GM18520 (cell line): ENCODE data around the gene SUPT6H.
"Not testable (repeated sequence)": the region's sequence is repeated elsewhere in the genome, so short reads cannot be mapped to it uniquely, and the experiment has no call there.

Source experiments
- ATAC-seq: cut with Tn5 transposase; IDR thresholded peaks from one replicate; pipeline ENCODE4 v1.9.1; 2021; ENCODE audit not compliant: unreplicated experiment

SUPT6H gene

DNA sequence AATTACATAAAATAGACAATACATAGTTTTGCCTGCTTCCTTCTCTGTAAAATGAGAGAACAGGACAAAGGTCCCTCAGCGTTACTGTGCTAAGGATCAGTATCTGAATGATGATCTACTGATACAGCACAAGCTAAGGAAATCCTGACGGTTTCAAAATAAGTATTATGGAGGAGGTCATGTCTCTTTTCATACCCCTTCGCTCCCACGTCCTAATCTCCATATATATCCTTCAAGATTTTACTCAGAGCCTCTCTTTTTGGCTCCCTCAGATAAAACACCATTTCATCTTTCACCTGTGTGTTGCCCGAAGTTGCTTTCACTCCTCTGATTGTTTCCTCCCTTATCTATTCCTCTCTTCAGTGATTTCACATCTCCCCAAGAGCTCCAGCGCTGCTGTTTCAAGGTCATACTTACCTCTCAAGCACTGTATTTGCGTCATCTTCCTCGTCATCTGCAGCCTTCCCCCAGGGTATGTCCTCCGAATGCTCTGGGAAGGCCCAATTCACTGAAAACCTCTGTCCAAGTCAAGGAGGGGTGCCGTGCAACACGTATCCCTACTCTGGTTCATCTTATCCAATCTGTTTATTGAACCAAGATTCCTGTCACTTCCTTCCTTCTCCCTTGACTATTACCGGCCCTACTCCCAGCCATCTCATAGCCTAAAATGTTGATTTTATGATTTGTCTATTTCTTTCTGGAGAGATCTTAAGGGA is 15.8 kb upstream of the SUPT6H start:
- ATAC-seq = no peak

DNA sequence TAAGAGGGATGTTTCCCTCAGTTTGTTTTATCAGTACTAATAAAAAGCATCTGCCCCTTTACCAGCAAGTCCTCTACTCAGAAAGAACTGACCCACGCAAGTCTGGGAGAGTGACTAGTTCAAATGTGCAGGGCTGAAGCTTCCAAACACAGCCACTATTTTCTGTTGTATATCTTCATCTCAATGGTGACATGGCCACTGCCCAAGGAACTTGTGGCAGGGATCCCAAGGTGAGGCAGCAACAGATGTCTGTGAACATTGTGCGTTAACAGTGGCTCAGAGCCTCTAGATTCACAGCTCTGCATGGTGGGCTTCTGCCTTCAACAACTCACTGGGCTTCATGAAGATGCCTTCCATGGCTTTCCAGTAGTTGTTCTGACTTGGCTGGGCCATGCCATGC is 13.3 kb upstream of the SUPT6H start:
- no peak for ATAC-seq

- ATAC-seq = no peak
Measured at GRCh38 chr17:28655160-28655559, 6.8 kb upstream of the SUPT6H start.

DNA sequence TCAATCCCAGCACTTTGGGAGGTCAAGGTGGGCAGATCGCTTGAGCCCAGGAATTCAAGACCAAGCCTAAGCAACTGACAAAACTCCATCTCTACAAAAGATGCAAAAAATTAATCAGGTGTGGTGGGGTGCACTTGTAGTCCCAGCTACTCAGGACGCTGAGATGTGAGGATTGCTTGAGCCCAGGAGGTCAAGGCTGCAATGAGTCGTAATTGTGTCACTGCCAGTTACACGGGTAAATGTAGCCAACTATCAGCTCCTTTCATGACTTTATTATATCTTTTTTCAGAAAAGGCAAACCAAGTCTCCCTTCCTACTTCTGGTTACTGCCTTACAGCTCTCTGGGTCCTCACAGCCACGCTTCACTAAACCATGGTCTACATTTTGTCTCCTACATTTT is 4.2 kb upstream of the SUPT6H start:
- no peak for ATAC-seq

GRCh38 chr17:28658342-28658741 is 3.7 kb upstream of the SUPT6H start:
- ATAC-seq = not testable (repeated sequence)

GRCh38 chr17:28658766-28659496 is 3.1 kb upstream of the SUPT6H start:
- ATAC-seq = not testable (repeated sequence)

DNA sequence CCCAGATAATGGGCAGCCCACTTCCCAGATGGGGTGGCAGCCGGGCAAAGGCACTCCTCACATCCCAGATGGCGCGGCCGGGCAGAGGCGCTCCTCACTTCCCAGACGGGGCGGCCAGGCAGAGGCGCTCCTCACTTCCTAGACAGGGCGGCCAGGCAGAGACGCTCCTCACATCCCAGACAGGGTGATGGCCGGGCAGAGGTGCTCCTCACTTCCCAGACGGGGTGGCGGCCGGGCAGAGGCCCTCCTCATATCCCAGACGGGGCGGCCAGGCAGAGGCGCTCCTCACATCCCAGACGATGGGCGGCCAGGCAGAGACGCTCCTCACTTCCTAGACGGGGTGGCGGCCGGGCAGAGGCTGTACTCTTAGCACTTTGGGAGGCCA is 2.5 kb upstream of the SUPT6H start:
- not testable (repeated sequence) for ATAC-seq

GRCh38 chr17:28662527-28662829 is 473 bp downstream of the SUPT6H start:
- no peak for ATAC-seq

DNA sequence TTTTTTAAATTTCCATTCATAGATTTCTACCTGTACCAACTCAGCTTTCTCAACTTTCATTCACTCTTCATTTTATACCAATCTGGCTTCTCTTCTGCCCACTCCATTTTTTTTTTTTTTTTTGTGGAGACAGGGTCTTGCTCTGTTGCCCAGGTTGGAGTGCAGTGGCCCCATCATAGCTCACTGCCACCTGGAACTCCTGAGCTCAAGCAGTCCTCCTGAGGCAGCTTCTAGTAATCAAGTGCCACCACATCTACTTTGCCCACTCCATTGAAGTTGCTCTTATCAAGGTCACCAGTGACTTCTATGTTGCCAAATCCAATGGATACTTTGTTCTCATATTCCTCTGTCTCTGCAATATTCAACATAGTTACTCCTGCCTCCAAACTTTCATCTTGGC is 1.7 kb downstream of the SUPT6H start:
- ATAC-seq = no peak

DNA sequence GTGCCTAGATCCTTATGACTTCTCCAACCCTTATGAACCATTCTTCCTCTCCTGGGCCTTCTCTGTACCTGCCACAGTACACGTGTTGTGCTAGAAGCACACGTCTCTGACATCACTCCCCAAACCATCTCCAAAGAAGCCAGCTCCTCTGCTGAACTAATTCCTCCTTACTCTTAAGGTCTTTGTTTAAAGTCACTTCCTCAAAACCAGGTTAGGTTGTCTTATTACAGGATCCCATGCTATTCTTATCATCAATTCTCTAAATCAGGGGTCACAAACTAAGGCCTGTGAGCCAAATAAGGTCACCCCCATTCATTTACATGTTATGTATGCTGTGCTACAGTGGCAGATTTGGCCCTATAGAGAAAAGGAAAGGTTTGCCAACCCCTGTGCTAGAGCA is 4.0 kb downstream of the SUPT6H start:
- no peak for ATAC-seq

DNA sequence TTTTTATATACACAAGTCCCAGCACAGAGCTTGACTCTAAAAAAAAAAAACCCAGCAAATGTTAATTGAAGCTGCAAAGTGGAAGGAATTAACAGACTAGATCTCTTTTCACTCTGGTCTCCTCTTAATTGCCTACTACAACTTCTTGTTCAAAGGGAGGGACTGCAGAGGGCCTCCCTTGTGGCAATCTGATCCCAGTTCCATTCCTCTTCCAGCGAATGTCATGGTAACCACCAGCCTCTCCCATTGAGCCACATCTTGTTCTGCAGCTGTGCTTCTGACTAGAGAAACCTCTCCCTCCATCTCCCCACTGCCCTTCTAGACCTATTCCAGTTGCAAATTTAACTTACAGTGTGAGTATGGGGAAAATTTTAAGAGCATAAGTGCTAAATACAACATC is 5.9 kb downstream of the SUPT6H start:
- no peak for ATAC-seq

DNA sequence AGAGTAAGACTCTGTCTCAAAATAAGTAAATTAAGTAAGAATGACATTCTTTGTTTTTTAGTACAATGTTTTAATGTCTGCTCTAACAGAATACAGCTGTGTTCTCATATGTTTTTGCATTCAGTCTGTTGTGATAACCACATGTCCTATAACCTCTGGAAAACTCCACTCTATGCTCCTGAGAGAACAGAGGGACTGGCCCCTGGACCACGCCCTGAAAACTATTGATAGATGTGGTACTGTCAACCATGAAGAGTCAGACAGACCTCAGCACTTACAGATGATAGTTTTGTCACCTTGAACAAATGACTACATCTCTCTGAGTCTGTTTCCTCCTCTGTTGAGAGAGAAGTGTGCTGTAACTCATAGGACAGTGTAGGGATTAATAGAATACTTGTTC is 7.9 kb downstream of the SUPT6H start:
- no peak for ATAC-seq

- no peak for ATAC-seq
Measured at GRCh38 chr17:28675490-28675889, 13.5 kb downstream of the SUPT6H start.

- no peak for ATAC-seq
Measured at GRCh38 chr17:28675980-28676379, 14.0 kb downstream of the SUPT6H start.

- no peak for ATAC-seq
Measured at GRCh38 chr17:28682655-28683054, 20.6 kb downstream of the SUPT6H start.

DNA sequence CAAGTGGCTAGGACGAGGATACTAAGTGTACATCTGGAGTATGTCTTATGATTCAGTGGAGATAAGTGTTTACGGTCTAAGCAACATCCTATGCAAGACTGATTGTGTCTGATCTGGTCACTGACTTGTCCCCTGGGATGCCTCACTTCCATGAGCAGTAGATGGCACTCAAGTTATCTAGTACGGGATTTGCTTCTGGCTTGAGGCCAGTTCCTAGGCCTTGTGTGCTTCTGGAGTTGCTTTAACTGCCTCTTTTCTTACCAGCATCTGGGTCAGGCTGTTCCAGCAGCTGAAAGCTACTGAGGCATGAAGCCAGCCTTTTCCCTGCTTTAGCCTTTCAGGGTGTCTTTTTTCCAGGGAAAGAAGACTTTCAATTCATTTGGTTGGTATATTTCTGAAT is 23.0 kb downstream of the SUPT6H start:
- no peak for ATAC-seq

DNA sequence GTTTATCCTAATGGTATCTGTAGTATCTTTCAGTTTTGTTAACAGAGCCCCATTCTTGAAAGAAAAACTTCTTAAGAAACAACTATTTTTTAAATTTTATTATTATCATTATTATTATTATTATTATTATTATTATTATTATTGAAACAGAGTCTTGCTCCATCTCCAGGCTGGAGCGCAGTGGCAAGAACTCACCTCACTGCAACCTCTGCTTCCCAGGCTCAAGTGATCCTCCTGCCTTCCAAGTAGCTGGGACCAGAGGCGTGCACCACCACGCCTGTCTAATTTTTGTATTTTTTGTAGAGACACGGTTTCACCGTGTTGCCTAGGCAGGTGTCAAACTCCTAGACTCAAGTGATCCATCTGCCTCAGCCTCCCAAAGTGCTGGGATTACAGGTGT is 23.4 kb downstream of the SUPT6H start:
- no peak for ATAC-seq

DNA sequence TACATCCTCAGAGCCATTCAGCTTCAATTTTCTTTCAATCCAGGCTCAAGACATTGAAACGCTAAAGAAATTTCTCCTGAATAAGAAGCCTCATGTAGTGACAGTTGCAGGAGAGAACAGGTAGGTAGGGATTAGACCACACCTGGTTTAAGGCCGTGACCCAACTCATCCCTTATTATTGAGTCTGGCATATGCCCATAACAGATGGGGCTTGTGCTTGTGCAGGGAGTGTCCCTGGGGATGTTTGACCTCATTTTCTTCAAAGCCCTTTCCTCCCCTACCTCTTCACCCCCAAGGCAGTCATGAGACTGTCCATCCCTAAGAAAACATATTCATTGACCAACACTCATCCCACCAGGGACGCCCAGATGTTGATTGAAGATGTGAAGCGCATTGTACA is 24.3 kb downstream of the SUPT6H start:
- ATAC-seq = no peak

DNA sequence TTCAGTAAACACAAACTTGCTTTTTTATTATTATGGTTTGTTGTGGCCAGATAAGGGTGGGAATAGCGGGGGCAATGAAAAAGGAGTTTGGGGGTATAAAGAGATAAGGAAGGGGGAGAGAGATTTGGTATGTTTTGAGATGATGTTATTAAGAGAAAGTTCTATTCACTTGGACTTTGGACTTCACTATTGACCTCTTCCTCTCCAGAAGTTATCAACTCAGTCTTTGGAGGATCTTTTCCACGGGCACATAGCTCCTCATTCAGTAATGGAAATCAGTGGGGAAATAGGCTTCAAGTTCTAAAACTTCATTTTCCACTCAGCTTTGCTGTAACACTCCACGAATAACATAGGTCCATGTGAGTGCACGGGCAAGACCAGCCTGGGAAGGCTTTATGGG is 26.5 kb downstream of the SUPT6H start:
- no peak for ATAC-seq

GRCh38 chr17:28689011-28689410 is 27.0 kb downstream of the SUPT6H start:
- no peak for ATAC-seq

- no peak for ATAC-seq
Measured at GRCh38 chr17:28693869-28694268, 31.9 kb downstream of the SUPT6H start.

DNA sequence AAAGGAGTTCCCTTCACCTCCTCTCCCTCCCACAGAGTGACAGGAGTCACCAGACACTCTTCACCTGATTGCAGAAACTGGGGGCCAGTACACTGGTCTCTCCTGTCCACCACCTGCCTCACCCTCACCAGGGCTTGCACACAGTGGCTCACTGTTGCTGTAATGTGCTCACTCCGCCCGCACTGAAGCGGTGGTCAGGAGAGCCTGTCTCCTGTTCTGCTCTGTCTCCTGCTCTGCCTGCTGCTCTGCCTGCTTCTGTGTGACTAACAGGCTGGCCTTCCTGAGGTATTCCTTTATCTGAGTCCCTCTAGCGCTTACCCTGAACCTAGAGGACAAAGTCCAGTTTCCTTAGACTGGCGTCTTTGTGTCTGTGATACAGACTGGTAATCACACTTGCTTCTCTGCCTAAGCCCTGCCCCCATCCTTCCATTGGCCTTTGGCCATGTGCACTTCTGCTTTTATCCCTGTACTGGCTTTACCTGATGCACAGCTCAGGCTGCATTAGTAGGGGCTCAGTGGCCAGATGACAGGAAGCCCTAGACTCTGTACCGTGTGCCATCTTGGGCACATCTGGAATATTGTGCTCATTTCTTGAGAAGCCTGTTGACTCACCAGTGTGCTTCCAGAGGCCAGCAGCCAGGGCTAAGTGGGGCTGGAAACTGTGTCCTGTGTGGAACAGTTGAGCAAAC is 36.4 kb downstream of the SUPT6H start:
- ATAC-seq = no peak
